ENCODE measurements around the gene CDHR3. TPM values are rescaled to one million over a fixed set of nuclear protein-coding genes. Genes with fewer than 3 reads are reported as not detected.

CDHR3 gene
- total RNA-seq, 1 experiment from 2014 or later = 9.2 TPM

- Mint-ChIP-seq H3K4me3 (ENCODE audit: unreplicated experiment) (peak overlapping the region; percentile 53), H3K36me3 (ENCODE audit: insufficient read depth, unreplicated experiment) (no peaks in the 10 kb centered on the region), H3K27me3 (ENCODE audit: insufficient read depth, unreplicated experiment) (peaks cover 9% of the 10 kb centered on the region), H3K4me1 (ENCODE audit: low read depth, unreplicated experiment) (peaks cover 6% of the 10 kb centered on the region), H3K27ac (ENCODE audit: unreplicated experiment) (peak overlapping the region; percentile 68), H3K9me3 (ENCODE audit: unreplicated experiment) (no peaks in the 10 kb centered on the region)
- Histone ChIP-seq H3K4me3 (ENCODE audit: low read depth, low read length) (no peak overlapping the region), H3K4me1 (no peaks in the 10 kb centered on the region), H3K36me3 (ENCODE audit: control insufficient read depth, insufficient read depth, low read length) (no peaks in the 10 kb centered on the region), H3K9me3 (no peaks in the 10 kb centered on the region), H3K27me3 (replicated peaks; ENCODE audit: control insufficient read depth, insufficient read depth, low read length) (no peaks in the 10 kb centered on the region)
- ChIA-PET CTCF (interaction anchor here (0.6 to 2.6 kb wide), 9 partner anchors 8 to 390 kb away, joined by 3 to 23 read pairs (median 5); no protein-coding TSS in a partner anchor), POLR2A (no interaction called here)
- BruUV-seq (replicated peaks) = no TSS peak
- DNase-seq = no peak
- intact Hi-C loops (cut with micrococcal nuclease; ENCODE audit: unreplicated experiment) = loop anchor here (1.0 to 2.0 kb wide), 2 partner anchors 165 to 282 kb away; partner anchors contain the start of gene ATXN7L1
- no peak for TF ChIP-seq CTCF (IDR thresholded peaks at IDR 0.05; ENCODE audit: insufficient read depth in 1 of 2, low read depth in 1 of 2, low read length in 1 of 2, severe bottlenecking in 1 of 2, unreplicated experiment in 1 of 2)
Observed at GRCh38 chr7:106042196-106042611, 79.1 kb downstream of the CDHR3 start.

- no peaks in the 10 kb centered on the region for H3K36me3 Mint-ChIP-seq (ENCODE audit: insufficient read depth, unreplicated experiment)
- no peak for TF ChIP-seq CTCF (IDR thresholded peaks at IDR 0.05; ENCODE audit: insufficient read depth in 1 of 2, low read depth in 1 of 2, low read length in 1 of 2, severe bottlenecking in 1 of 2, unreplicated experiment in 1 of 2)
- Histone ChIP-seq H3K9me3 (no peaks in the 10 kb centered on the region), H3K4me3 (ENCODE audit: low read depth, low read length) (no peak overlapping the region), H3K27me3 (replicated peaks; ENCODE audit: control insufficient read depth, insufficient read depth, low read length) (no peaks in the 10 kb centered on the region), H3K4me1 (no peaks in the 10 kb centered on the region), H3K36me3 (ENCODE audit: control insufficient read depth, insufficient read depth, low read length) (no peaks in the 10 kb centered on the region)
- H3K27ac Mint-ChIP-seq (ENCODE audit: unreplicated experiment) = no peak overlapping the region
- H3K4me3 Mint-ChIP-seq (ENCODE audit: unreplicated experiment) = no peak overlapping the region
- BruUV-seq (replicated peaks) = no TSS peak
- intact Hi-C loops (cut with micrococcal nuclease; ENCODE audit: unreplicated experiment) = no loop called here
- peaks cover 9% of the 10 kb centered on the region for H3K27me3 Mint-ChIP-seq (ENCODE audit: insufficient read depth, unreplicated experiment)
- DNase-seq = no peak
- ChIA-PET POLR2A (no interaction called here), CTCF (no interaction called here)
- no peaks in the 10 kb centered on the region for H3K9me3 Mint-ChIP-seq (ENCODE audit: unreplicated experiment)
- peaks cover 6% of the 10 kb centered on the region for H3K4me1 Mint-ChIP-seq (ENCODE audit: low read depth, unreplicated experiment)
Observed at GRCh38 chr7:106045139-106045538, 82.1 kb downstream of the CDHR3 start.

GRCh38 chr7:106045586-106045985 is 82.5 kb downstream of the CDHR3 start:
- intact Hi-C loops (cut with micrococcal nuclease; ENCODE audit: unreplicated experiment) = no loop called here

More at GRCh38 chr7:106045586-106045985, 82.5 kb downstream of the CDHR3 start:
- Mint-ChIP-seq H3K27ac (ENCODE audit: unreplicated experiment) (no peak overlapping the region), H3K9me3 (ENCODE audit: unreplicated experiment) (no peaks in the 10 kb centered on the region), H3K27me3 (ENCODE audit: insufficient read depth, unreplicated experiment) (peaks cover 9% of the 10 kb centered on the region), H3K36me3 (ENCODE audit: insufficient read depth, unreplicated experiment) (no peaks in the 10 kb centered on the region), H3K4me1 (ENCODE audit: low read depth, unreplicated experiment) (peaks cover 6% of the 10 kb centered on the region), H3K4me3 (ENCODE audit: unreplicated experiment) (no peak overlapping the region)
- Histone ChIP-seq H3K27me3 (replicated peaks; ENCODE audit: control insufficient read depth, insufficient read depth, low read length) (no peaks in the 10 kb centered on the region), H3K36me3 (ENCODE audit: control insufficient read depth, insufficient read depth, low read length) (no peaks in the 10 kb centered on the region), H3K4me3 (ENCODE audit: low read depth, low read length) (no peak overlapping the region), H3K9me3 (no peaks in the 10 kb centered on the region), H3K4me1 (no peaks in the 10 kb centered on the region)
- no peak for TF ChIP-seq CTCF (IDR thresholded peaks at IDR 0.05; ENCODE audit: insufficient read depth in 1 of 2, low read depth in 1 of 2, low read length in 1 of 2, severe bottlenecking in 1 of 2, unreplicated experiment in 1 of 2)
- DNase-seq = no peak
- CTCF ChIA-PET = no interaction called here
- POLR2A ChIA-PET = no interaction called here
- BruUV-seq (replicated peaks) = no TSS peak
